ENCODE data around the gene INPP5F. TPM values are rescaled to one million over a fixed set of nuclear protein-coding genes. Genes with fewer than 3 reads are reported as not detected.

The INPP5F gene
- total RNA-seq, 6 experiments from 2014 or later = 2.0 to 3.9 (median 2.5) TPM

- Histone ChIP-seq H3K27me3 (no peaks in the 10 kb centered on the region), H3K9me3 (no peaks in the 10 kb centered on the region), H3K27ac (no peak overlapping the region), H3K4me1 (no peaks in the 10 kb centered on the region), H3K4me3 (no peak overlapping the region), H3K36me3 (no peaks in the 10 kb centered on the region)
- no peak for TF ChIP-seq POLR2A (IDR thresholded peaks at IDR 0.05)
- no peak for TF ChIP-seq CTCF (IDR thresholded peaks at IDR 0.05)
- ATAC-seq (no peak), DNase-seq (no peak)
- WGBS (ENCODE audit: insufficient coverage, low coverage, low lambda C conversion rate, missing lambda C conversion rate) = 88% methylated on average over 5 of the region's 5 CpGs
- intact Hi-C loops (cut with DNase I) = no loop called here
Measured at GRCh38 chr10:119755446-119755845, 29.6 kb downstream of the INPP5F start.

GRCh38 chr10:119758448-119759195 lies 32.8 kb downstream of the INPP5F start:
- TF ChIP-seq CTCF (IDR thresholded peaks at IDR 0.05) (no peak), POLR2A (IDR thresholded peaks at IDR 0.05) (no peak)
- no peak for ATAC-seq
- DNase-seq = no peak
- no peaks in the 10 kb centered on the region for H3K9me3 ChIP-seq
- intact Hi-C loops (cut with DNase I) = no loop called here
- no peaks in the 10 kb centered on the region for H3K27me3 ChIP-seq
- WGBS (ENCODE audit: insufficient coverage, low coverage, low lambda C conversion rate, missing lambda C conversion rate) = 79% methylated on average over 4 of the region's 5 CpGs
- no peak overlapping the region for H3K27ac ChIP-seq
- no peaks in the 10 kb centered on the region for H3K4me1 ChIP-seq
- H3K4me3 ChIP-seq = no peak overlapping the region
- H3K36me3 ChIP-seq = no peaks in the 10 kb centered on the region

GRCh38 chr10:119759832-119760231 lies 34.0 kb downstream of the INPP5F start:
- Histone ChIP-seq H3K27ac (no peak overlapping the region), H3K4me3 (no peak overlapping the region), H3K36me3 (no peaks in the 10 kb centered on the region), H3K9me3 (no peaks in the 10 kb centered on the region), H3K4me1 (no peaks in the 10 kb centered on the region), H3K27me3 (no peaks in the 10 kb centered on the region)
- 100% methylated on average over 3 of the region's 5 CpGs for WGBS (ENCODE audit: insufficient coverage, low coverage, low lambda C conversion rate, missing lambda C conversion rate)
- intact Hi-C loops (cut with DNase I) = no loop called here
- no peak for TF ChIP-seq CTCF (IDR thresholded peaks at IDR 0.05)
- TF ChIP-seq POLR2A (IDR thresholded peaks at IDR 0.05) = no peak
- DNase-seq = no peak
- ATAC-seq = no peak

GRCh38 chr10:119761106-119761505 lies 35.3 kb downstream of the INPP5F start:
- no peaks in the 10 kb centered on the region for H3K27me3 ChIP-seq
- no peaks in the 10 kb centered on the region for H3K36me3 ChIP-seq
- ATAC-seq (no peak), DNase-seq (no peak)
- H3K4me1 ChIP-seq = no peaks in the 10 kb centered on the region
- H3K4me3 ChIP-seq = no peak overlapping the region
- intact Hi-C loops (cut with DNase I) = no loop called here
- no peaks in the 10 kb centered on the region for H3K9me3 ChIP-seq
- 89% methylated on average over 3 of the region's 3 CpGs for WGBS (ENCODE audit: insufficient coverage, low coverage, low lambda C conversion rate, missing lambda C conversion rate)
- no peak overlapping the region for H3K27ac ChIP-seq
- TF ChIP-seq POLR2A (IDR thresholded peaks at IDR 0.05) = no peak
- TF ChIP-seq CTCF (IDR thresholded peaks at IDR 0.05) = no peak

All from right lobe of liver (tissue), 6 donors.